OCI-LY1 (cell line): ENCODE data around the gene TACR1.

Experiments used
- CTCF ChIP-seq: fragments of 200-600 bp; sonication (generic), shearing (Covaris generic); IDR thresholded peaks from 2 replicates; pipeline ENCODE4 v1.5.1; 2017; ENCODE audit warnings: mild to moderate bottlenecking, antibody characterized with exemption, low read length, moderate library complexity, mixed read lengths
- EZH2 ChIP-seq: fragments of 200-600 bp; sonication (generic), shearing (Covaris generic); IDR thresholded peaks from 2 replicates; pipeline ENCODE4 v1.8.0; 2017; ENCODE audit warnings: borderline replicate concordance, mixed run types, mild to moderate bottlenecking, antibody characterized with exemption, low read length, moderate library complexity, mixed read lengths

DNA sequence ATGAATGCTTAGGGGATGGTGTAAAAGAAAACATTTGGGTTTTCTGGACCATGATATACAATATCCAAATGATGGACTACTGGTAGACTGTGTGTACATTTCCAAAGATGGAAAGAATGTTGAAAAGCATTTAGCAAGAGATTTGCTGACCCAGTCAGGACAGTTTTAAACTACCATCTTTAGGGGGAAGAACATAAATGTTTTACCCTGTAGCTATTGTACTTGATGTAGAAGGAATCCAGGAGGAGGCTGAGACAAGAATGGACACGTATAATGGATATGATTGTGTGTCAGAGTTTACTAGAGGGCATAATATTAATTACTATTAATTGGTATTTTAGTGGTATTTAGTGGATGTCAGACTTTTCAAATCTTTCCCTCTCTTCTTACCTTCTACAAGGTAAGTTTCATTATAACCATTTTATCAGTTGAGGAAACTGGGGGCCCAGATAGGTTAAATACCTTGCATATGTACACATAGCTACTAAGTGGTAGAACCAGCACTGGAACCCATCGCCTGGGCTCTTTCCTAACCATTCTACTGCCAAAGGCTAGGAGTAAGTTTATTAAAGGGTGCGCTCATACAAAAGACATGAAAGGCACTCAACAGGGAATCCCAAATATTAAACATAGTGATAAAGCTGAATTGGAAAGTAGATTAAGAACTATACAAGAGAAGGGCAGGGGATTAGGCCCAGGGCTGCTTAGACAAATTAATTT, 8.9 kb downstream of the TACR1 start:
- TF ChIP-seq CTCF, result no peak
- no peak for TF ChIP-seq EZH2
